MCF 10A (cell line): ENCODE data around the gene GPR108. TPM values are rescaled to one million over a fixed set of nuclear protein-coding genes. Genes with fewer than 3 reads are reported as not detected.

ENCODE experiments used
- BruUV-seq: library from RNA; stranded (reverse); fragments of 400-500 nt; replicated peaks from 2 replicates; lab custom pipeline; 2021; lab: Mats Ljungman, UMichigan
- CTCF ChIA-PET: fragments of 300-600 bp; sonication (Branson Sonifier 250); formaldehyde crosslinking; extraction: SDS; loops from one replicate; lab custom pipeline; 2021; ENCODE audit warnings: antibody characterized with exemption, inconsistent platforms; lab: Yijun Ruan, JAX
- POLR2A ChIA-PET: fragments of 300-600, 350-650 bp; sonication (Branson Sonifier 250); formaldehyde crosslinking; extraction: SDS; loops from one replicate; lab custom pipeline; 2020; ENCODE audit warnings: antibody characterized with exemption, inconsistent platforms; lab: Yijun Ruan, JAX
- DNase-seq: peaks from one replicate; pipeline ENCODE4 v3.0.0-alpha.2; 2018; ENCODE audit not compliant: unreplicated experiment
- H3K27ac Mint-ChIP-seq: one replicate; pipeline ENCODE4 v1.8.0; 2022; ENCODE audit warnings: mild to moderate bottlenecking, low read depth, mixed read lengths; ENCODE audit not compliant: unreplicated experiment
- H3K27me3 Mint-ChIP-seq: one replicate; pipeline ENCODE4 v1.8.0; 2022; ENCODE audit warnings: mixed read lengths; ENCODE audit not compliant: insufficient read depth, unreplicated experiment
- H3K36me3 Mint-ChIP-seq: one replicate; pipeline ENCODE4 v1.8.0; 2022; ENCODE audit warnings: mild to moderate bottlenecking, moderate library complexity, mixed read lengths; ENCODE audit not compliant: insufficient read depth, unreplicated experiment
- H3K4me1 Mint-ChIP-seq: one replicate; pipeline ENCODE4 v1.8.0; 2022; ENCODE audit warnings: mixed read lengths; ENCODE audit not compliant: insufficient read depth, unreplicated experiment
- H3K4me3 Mint-ChIP-seq: one replicate; pipeline ENCODE4 v1.8.0; 2022; ENCODE audit warnings: mild to moderate bottlenecking, moderate library complexity, mixed read lengths; ENCODE audit not compliant: unreplicated experiment
- H3K9me3 Mint-ChIP-seq: one replicate; pipeline ENCODE4 v1.8.0; 2022; ENCODE audit warnings: mixed read lengths; ENCODE audit not compliant: unreplicated experiment
- intact Hi-C: fragments of 100-400 bp; cut with micrococcal nuclease; formaldehyde crosslinking; loops from 2 replicates; pipeline ENCODE4 v1.14.1; 2022
- total RNA-seq: library from RNA; stranded (reverse); gene quantifications from 2 replicates; pipeline ENCODE4 v1.2.3, GENCODE V29; 2022
- TF ChIP-seq, protein P1 (sequence below): fragments of 200-600 bp; IDR thresholded peaks from one replicate; pipeline ENCODE4 v1.8.0; 2022; ENCODE audit warnings: antibody characterized with exemption, mild to moderate bottlenecking; ENCODE audit not compliant: unreplicated experiment

The GPR108 gene
- total RNA-seq, 1 experiment from 2014 or later = 115 TPM

GRCh38 chr19:6716610-6716970 is 20.8 kb downstream of the GPR108 start:
- Mint-ChIP-seq H3K4me3 (peak overlapping the region; percentile 15), H3K9me3 (peaks cover 8% of the 10 kb centered on the region), H3K27me3 (no peaks in the 10 kb centered on the region), H3K4me1 (peaks cover 37% of the 10 kb centered on the region), H3K27ac (no peak overlapping the region), H3K36me3 (peaks cover 88% of the 10 kb centered on the region)
- intact Hi-C loops = no loop called here
- no TSS peak for BruUV-seq
- TF ChIP-seq, protein P1, sequence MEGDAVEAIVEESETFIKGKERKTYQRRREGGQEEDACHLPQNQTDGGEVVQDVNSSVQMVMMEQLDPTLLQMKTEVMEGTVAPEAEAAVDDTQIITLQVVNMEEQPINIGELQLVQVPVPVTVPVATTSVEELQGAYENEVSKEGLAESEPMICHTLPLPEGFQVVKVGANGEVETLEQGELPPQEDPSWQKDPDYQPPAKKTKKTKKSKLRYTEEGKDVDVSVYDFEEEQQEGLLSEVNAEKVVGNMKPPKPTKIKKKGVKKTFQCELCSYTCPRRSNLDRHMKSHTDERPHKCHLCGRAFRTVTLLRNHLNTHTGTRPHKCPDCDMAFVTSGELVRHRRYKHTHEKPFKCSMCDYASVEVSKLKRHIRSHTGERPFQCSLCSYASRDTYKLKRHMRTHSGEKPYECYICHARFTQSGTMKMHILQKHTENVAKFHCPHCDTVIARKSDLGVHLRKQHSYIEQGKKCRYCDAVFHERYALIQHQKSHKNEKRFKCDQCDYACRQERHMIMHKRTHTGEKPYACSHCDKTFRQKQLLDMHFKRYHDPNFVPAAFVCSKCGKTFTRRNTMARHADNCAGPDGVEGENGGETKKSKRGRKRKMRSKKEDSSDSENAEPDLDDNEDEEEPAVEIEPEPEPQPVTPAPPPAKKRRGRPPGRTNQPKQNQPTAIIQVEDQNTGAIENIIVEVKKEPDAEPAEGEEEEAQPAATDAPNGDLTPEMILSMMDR = no peak
- CTCF ChIA-PET = interaction anchor here (0.6 to 1.2 kb wide), 2 partner anchors 146 kb away, joined by 3 to 4 read pairs; no protein-coding TSS in a partner anchor
- POLR2A ChIA-PET = no interaction called here
- DNase-seq = no peak

DNA sequence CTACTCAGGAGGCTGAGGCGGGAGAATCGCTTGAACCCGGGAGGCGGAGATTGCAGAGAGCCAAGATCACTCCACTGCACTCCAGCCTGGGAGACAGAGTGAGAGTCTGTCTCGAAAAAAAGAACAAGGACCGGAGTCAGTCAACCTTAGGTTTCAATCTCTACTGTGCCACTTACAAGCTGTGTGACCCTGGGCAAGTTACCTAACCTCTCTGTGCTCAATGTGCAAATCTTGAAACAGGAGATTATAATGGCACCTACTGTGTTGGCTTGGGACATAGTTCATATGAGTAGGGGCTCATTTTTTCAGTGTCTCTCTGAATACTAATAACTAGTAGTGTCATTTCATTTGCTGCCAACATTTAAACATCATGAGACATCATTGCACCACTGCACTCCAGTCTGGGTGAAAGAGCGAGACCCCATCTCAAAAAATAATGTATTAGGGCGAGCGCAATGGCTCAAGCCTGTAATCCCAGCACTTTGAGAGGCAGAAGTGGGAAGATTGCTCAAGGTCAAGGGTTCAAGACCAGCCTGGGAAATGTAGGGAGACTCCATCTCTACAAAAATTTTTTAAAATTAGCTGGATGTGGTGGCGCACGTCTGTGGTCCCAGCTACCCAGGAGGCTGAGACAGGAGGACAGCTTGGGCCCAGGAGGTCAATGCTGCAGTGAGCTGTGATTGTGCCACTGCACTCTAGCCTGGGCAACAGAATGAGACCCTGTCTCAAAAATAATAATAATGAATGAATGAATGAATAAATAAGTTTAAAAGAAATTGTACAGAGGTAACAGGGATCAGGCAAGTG is 22.4 kb downstream of the GPR108 start:
- DNase-seq = no peak
- intact Hi-C loops = no loop called here
- Mint-ChIP-seq H3K9me3 (peaks cover 8% of the 10 kb centered on the region), H3K27ac (no peak overlapping the region), H3K27me3 (no peaks in the 10 kb centered on the region), H3K36me3 (peaks cover 98% of the 10 kb centered on the region), H3K4me3 (no peak overlapping the region), H3K4me1 (peaks cover 36% of the 10 kb centered on the region)
- POLR2A ChIA-PET = interaction anchor here (0.6 to 1.5 kb wide), 4 partner anchors 22 to 112 kb away, joined by 3 to 4 read pairs (median 3); no protein-coding TSS in a partner anchor
- CTCF ChIA-PET = interaction anchor here (0.6 kb wide), 1 partner anchor 23 kb away, joined by 3 read pairs; no protein-coding TSS in a partner anchor
- no TSS peak for BruUV-seq
- TF ChIP-seq, protein P1 = no peak

GRCh38 chr19:6713773-6714692 is 23.3 kb downstream of the GPR108 start:
- Mint-ChIP-seq H3K27ac (no peak overlapping the region), H3K27me3 (no peaks in the 10 kb centered on the region), H3K4me1 (peaks cover 41% of the 10 kb centered on the region), H3K36me3 (peaks cover 98% of the 10 kb centered on the region), H3K4me3 (no peak overlapping the region), H3K9me3 (peaks cover 8% of the 10 kb centered on the region)
- BruUV-seq = no TSS peak
- DNase-seq = no peak
- ChIA-PET POLR2A (interaction anchor here (0.8 kb wide), 1 partner anchor 24 kb away, joined by 3 read pairs; no protein-coding TSS in a partner anchor), CTCF (interaction anchor here (0.6 kb wide), 1 partner anchor 149 kb away, joined by 3 read pairs; no protein-coding TSS in a partner anchor)
- TF ChIP-seq, protein P1 = no peak
- intact Hi-C loops = no loop called here
